Activated CD4-positive, alpha-beta memory T cell treated with anti-CD3 and anti-CD28 coated beads, Interleukin-2, amount 10 ng/mL, durations not matched to agents 7 days and 5 days (primary cell): Measurements from ENCODE around the gene ZBTB20. TPM values are rescaled to one million over a fixed set of nuclear protein-coding genes. Genes with fewer than 3 reads are reported as not detected.

Source experiments
- CTCF ChIA-PET: fragments of 350-600 bp; sonication (Branson Sonifier 250); formaldehyde crosslinking; loops from one replicate; lab custom pipeline; 2021; ENCODE audit warnings: antibody characterized with exemption, inconsistent platforms; lab: Charles Lee
- POLR2A ChIA-PET: fragments of 350-600 bp; sonication (Branson Sonifier 250); formaldehyde crosslinking; loops from one replicate; lab custom pipeline; 2021; ENCODE audit warnings: antibody characterized with exemption; lab: Charles Lee
- DNase-seq: peaks from one replicate; pipeline ENCODE4 v3.0.0-alpha.2; 2020
- H3K27ac Mint-ChIP-seq: one replicate; pipeline ENCODE4 v1.8.0; 2021; ENCODE audit warnings: mild to moderate bottlenecking, mixed read lengths
- H3K27me3 Mint-ChIP-seq: one replicate; pipeline ENCODE4 v1.8.0; 2021; ENCODE audit warnings: mixed read lengths
- H3K36me3 Mint-ChIP-seq: one replicate; pipeline ENCODE4 v1.8.0; 2021; ENCODE audit warnings: low read depth, mixed read lengths
- H3K4me1 Mint-ChIP-seq: one replicate; pipeline ENCODE4 v1.8.0; 2021; ENCODE audit warnings: mixed read lengths
- H3K4me3 Mint-ChIP-seq: one replicate; pipeline ENCODE4 v1.8.0; 2021; ENCODE audit warnings: mild to moderate bottlenecking, mixed read lengths
- H3K9me3 Mint-ChIP-seq: one replicate; pipeline ENCODE4 v1.8.0; 2021; ENCODE audit warnings: mixed read lengths
- total RNA-seq, 2 experiments: library from RNA; stranded (reverse); gene quantifications; one replicate each; pipeline ENCODE4 v1.2.3, GENCODE V29; 2021

Gene ZBTB20
- total RNA-seq, 2 experiments from 2014 or later: 6.3 to 8.6 TPM

DNA sequence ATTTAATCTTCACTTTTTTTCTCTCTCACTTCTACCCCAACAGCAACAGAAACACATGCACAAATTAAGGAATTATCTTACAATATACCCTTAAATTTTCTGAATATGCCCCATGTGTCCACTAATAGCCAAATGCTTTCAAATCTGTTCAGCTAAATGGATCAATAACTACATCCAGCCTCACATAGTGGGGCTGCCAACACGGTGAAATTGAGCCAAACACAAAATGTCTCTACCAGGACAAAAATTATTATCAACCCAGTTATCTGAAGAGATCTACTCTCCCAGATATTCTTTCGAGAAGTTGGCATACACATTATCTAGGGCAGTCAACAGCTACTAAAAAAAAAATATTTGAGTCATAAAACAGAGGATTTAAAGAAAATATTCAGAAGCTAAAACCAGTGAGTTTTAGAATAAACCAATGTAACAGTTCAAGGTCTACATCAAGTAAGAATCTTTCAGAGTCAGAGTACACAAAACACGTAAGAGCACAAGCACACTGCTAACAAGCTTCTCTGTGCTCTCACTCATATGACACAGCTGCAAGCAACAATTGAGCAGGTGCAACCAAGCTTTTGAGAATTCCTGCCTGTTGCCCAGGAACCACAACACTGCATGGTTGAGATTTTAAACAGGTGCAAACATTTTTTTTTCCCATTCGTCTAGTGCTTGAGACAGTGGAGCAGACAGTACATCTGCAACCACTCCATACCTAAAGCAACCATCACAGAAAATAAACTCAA is 247.7 kb downstream of the ZBTB20 start:
- H3K27me3 Mint-ChIP-seq: no peaks in the 10 kb centered on the region
- ChIA-PET POLR2A (interaction anchor here (0.7 kb wide), 1 partner anchor 467 kb away, joined by 3 read pairs; no protein-coding TSS in a partner anchor), CTCF (no interaction called here)

DNA sequence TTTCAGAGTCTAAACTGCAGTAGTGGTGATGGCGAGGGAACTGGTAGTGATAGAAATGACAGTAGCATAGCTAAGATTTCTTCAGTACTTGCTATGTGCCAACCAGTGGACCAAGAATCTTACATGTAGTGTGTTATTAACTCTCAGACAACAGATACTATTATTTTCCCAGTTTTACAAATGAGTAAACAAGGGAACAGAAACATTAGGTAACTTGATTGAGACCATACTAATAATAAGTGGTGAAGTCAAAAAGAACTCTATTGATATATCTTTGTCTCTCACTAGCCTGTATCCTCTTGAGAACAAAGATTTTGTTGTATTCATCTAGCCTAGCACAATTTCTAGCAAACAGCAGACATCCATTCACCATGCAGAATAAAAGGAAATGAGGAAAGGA is 250.1 kb downstream of the ZBTB20 start:
- CTCF ChIA-PET: no interaction called here
- DNase-seq: no peak
- Mint-ChIP-seq H3K36me3 (no peaks in the 10 kb centered on the region), H3K4me1 (peaks cover 3% of the 10 kb centered on the region), H3K9me3 (no peaks in the 10 kb centered on the region), H3K4me3 (no peak overlapping the region), H3K27ac (no peak overlapping the region), H3K27me3 (no peaks in the 10 kb centered on the region)
- POLR2A ChIA-PET: no interaction called here

More for the DNA sequence above, 247.7 kb downstream of the ZBTB20 start:
- no peaks in the 10 kb centered on the region for H3K9me3 Mint-ChIP-seq
- no peaks in the 10 kb centered on the region for H3K36me3 Mint-ChIP-seq
- H3K4me1 Mint-ChIP-seq: peaks cover 3% of the 10 kb centered on the region
- no peak overlapping the region for H3K4me3 Mint-ChIP-seq
- DNase-seq: no peak
- H3K27ac Mint-ChIP-seq: no peak overlapping the region

DNA sequence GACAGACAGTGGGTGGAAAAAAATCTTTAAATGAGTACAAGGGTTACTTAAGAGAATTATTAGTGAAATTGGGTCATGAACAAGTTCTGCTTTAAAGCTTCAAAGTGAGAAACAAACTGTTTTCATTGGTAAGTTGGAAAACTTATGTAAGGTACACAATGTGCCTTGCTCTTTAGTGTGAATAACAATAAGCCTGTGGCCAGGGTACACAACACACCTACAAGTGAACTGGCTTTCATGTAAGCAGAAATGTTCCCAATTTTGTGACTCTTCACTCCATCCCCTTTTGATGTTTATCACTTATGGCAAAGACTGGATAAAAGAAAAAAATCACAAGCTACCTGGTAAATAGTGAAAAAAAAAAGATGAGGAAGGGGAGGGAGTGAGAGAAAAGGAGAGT is 253.7 kb downstream of the ZBTB20 start:
- CTCF ChIA-PET: no interaction called here
- Mint-ChIP-seq H3K4me3 (no peak overlapping the region), H3K4me1 (no peaks in the 10 kb centered on the region), H3K9me3 (no peaks in the 10 kb centered on the region), H3K27me3 (no peaks in the 10 kb centered on the region), H3K36me3 (no peaks in the 10 kb centered on the region), H3K27ac (no peak overlapping the region)
- DNase-seq: no peak
- POLR2A ChIA-PET: no interaction called here

DNA sequence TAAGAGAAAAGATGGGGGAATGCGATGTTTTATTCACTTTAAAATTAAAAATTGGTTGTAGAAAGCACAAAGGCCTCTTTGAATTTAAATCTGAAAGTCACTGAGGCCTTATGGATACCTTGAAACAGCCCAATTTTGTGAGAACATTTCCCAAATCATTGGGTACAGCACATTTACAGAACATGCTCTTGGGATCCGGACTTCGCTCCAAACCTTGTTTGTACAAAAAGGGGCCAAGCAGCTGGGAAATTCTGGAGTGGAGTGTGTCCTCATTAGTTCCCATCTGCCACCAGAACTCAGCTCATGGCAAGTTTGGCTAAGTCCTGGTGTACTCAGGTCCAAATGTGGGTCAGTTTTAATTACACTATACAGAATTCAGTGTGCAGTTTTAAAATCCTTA is 254.2 kb downstream of the ZBTB20 start:
- Mint-ChIP-seq H3K4me1 (no peaks in the 10 kb centered on the region), H3K9me3 (no peaks in the 10 kb centered on the region), H3K27ac (no peak overlapping the region), H3K4me3 (no peak overlapping the region), H3K27me3 (no peaks in the 10 kb centered on the region), H3K36me3 (no peaks in the 10 kb centered on the region)
- ChIA-PET POLR2A (interaction anchor here (1.5 kb wide), 1 partner anchor 10 kb away, joined by 3 read pairs; no protein-coding TSS in a partner anchor), CTCF (no interaction called here)
- DNase-seq: no peak

DNA sequence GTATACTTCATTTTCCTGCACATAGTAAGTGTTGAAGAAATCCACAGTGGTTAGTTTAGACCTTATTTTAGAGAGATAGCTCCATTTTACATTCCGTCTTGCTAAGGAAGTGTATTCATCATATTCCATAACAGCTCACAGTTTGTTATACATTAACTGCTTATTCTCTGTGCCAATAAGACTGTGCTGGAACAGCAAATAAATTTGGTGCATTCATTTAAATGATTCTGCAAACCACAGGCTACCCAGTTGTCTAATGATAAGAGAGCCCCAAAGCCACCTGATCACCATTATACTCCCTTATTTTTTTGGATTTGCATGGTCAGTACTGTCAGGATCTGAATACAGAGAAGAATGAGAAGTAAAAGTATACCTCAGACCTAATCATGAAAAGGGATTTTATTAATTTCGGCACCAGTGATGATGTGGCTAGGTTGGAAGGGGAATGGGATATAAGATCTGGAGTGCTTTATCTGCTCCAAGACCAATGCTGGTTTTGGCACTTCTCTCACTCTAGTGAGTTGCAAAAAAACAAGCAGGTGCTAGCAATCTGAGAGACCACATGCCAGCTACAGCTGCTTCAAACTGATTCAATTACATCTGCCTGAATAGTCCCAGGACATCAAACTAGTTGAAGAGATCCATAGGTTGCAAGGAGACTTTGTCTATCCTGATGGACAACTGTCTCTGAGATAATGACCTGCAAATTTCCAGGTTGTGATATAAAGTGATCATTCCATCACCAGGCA is 254.8 kb downstream of the ZBTB20 start:
- no peaks in the 10 kb centered on the region for H3K4me1 Mint-ChIP-seq
- POLR2A ChIA-PET: interaction anchor here (1.5 kb wide), 1 partner anchor 11 kb away, joined by 3 read pairs; no protein-coding TSS in a partner anchor
- H3K36me3 Mint-ChIP-seq: no peaks in the 10 kb centered on the region
- no peaks in the 10 kb centered on the region for H3K27me3 Mint-ChIP-seq
- no peak overlapping the region for H3K27ac Mint-ChIP-seq
- no peaks in the 10 kb centered on the region for H3K9me3 Mint-ChIP-seq
- CTCF ChIA-PET: no interaction called here
- H3K4me3 Mint-ChIP-seq: no peak overlapping the region
- no peak for DNase-seq

DNA sequence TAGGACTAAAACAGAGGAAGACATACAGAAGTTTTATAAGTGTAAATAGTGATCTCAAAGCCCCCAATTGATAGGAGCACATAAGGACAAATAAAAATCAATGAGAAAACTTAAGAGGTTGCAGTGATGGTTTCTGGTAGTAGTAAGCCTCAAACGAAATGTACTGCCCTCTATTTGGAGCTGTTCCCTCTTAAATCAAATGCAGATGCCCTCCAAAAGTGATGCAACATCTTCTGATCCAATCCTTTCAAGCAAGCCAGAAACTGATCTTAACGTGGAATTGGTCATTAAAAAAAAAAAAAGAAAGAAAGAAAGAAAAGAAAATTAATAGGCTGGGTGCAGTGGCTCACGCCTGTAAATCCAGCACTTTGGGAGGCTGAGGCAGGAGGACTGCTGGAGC is 259.3 kb downstream of the ZBTB20 start:
- Mint-ChIP-seq H3K36me3 (no peaks in the 10 kb centered on the region), H3K4me3 (no peak overlapping the region), H3K9me3 (no peaks in the 10 kb centered on the region), H3K4me1 (peaks cover 5% of the 10 kb centered on the region), H3K27ac (no peak overlapping the region), H3K27me3 (no peaks in the 10 kb centered on the region)
- POLR2A ChIA-PET: no interaction called here
- no peak for DNase-seq
- CTCF ChIA-PET: no interaction called here

DNA sequence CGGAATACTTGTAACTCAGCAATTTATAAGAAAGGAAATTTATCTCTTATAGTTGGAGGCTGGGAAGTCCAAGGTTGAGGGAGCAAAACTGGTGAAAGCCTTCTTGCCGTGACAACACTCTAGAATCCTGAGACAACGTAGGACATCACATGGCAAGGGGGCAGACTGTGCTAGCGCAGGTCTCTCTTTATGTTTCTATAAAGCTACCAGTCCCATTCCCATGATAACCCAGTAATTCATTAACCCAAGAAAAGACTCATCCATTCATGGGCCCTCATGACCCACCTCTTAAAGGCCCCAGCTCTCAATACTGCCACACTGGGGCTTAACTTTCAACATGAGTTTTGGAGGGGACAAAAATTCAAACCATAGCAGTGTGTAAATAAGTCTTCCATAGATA is 260.2 kb downstream of the ZBTB20 start:
- no peaks in the 10 kb centered on the region for H3K9me3 Mint-ChIP-seq
- no peak for DNase-seq
- CTCF ChIA-PET: no interaction called here
- H3K36me3 Mint-ChIP-seq: no peaks in the 10 kb centered on the region
- H3K4me1 Mint-ChIP-seq: peaks cover 5% of the 10 kb centered on the region
- H3K27ac Mint-ChIP-seq: no peak overlapping the region
- H3K27me3 Mint-ChIP-seq: no peaks in the 10 kb centered on the region
- POLR2A ChIA-PET: no interaction called here
- no peak overlapping the region for H3K4me3 Mint-ChIP-seq

DNA sequence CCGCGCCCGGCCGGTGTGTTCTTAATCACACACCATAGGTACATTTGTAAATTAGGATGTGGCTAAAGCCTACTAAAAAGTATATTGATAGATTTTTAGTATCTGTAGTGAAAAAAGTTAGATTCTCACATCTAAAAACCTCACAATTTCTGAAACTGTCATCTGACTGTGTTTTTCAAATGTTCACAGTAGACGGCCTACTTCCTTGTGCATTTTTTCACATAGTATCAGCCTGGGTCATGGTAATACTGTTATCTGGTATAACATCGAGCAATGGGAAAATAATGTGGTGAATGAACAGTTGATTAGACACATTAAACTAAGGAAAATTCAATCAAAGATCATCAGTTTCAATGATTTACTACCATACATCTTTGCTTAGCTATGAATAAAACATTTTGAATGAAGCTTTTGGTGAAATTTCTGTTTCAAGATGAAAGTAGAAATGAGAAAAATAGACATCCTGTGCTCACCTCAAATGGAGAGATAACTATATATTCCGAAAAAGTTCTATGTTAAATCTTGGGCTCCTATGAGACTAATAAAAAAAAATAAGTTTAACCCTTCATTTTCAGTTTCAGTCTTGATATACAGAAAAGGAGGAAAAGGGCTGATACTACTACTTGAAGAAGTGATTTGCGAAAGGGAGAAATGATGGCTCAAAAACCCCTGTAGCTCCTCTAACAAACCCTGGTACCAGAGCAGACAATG is 262.7 kb downstream of the ZBTB20 start:
- POLR2A ChIA-PET: no interaction called here
- DNase-seq: no peak
- H3K4me3 Mint-ChIP-seq: no peak overlapping the region
- no peaks in the 10 kb centered on the region for H3K27me3 Mint-ChIP-seq
- no peaks in the 10 kb centered on the region for H3K36me3 Mint-ChIP-seq
- CTCF ChIA-PET: no interaction called here
- H3K9me3 Mint-ChIP-seq: no peaks in the 10 kb centered on the region
- no peak overlapping the region for H3K27ac Mint-ChIP-seq
- H3K4me1 Mint-ChIP-seq: peaks cover 12% of the 10 kb centered on the region

DNA sequence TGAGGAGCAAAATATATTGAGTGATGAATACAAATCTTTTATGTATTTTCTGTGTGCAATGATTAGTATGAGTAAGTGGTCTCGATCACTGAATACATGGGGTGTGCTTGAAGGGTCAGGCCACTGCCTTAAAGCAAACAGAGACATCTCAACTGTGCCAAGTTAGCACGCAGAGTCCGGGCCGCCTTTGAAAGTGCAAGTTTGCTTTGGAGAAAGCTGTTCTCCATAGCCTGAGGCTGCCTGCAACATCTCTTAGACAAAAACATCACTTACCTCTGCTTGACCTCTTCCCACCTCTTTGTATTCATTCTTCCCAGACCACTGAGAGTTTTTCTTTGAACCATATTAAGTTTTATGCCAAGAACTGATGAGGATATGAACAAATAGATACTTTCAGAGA is 267.0 kb downstream of the ZBTB20 start:
- CTCF ChIA-PET: no interaction called here
- POLR2A ChIA-PET: no interaction called here
- Mint-ChIP-seq H3K36me3 (no peaks in the 10 kb centered on the region), H3K27me3 (no peaks in the 10 kb centered on the region), H3K27ac (no peak overlapping the region), H3K9me3 (no peaks in the 10 kb centered on the region), H3K4me3 (no peak overlapping the region), H3K4me1 (peaks cover 21% of the 10 kb centered on the region)
- DNase-seq: no peak

DNA sequence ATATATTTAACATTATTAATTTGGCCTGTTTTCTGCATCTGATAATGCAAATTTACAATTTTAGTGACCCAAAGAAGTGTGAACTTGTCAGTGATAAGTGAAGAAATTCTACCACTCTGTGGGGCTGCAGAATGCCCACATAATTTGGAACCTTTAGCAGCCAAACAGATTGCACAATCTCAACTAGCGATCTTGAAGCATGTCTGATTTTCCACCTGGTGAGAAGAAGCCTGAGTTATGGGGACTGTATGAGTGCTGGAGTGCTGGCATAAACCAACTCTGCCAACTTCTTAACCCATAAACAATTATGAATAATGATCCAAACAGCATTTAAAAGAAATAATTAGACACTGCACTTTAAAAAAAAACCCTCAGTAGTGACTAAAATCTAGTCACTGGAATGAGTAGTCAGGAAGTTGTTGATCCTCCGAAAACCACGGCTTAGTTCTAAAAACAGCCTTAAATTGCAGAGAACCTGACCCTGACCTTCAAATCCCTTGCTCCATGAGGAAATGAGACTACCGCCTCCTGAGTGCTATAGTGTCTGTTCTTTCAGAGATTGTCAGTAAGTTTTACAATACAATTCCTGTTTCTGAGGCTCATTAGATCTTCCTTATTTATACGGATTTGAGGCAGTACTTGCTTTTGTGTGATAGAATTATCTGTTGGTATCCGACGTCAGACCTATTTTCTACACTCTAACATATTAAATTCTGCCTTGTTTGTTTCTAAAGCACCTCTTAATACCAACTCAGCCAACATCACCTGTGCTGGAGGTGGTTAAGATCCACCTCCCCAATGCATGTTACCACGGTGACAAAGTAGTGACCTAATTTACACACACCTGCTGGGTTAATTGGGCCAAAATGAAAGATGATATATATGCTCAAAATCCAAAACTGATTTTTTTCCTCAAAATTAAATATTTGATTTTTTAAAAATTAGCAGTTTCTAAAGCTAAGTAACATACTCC is 267.7 kb downstream of the ZBTB20 start:
- Mint-ChIP-seq H3K27me3 (no peaks in the 10 kb centered on the region), H3K4me1 (peaks cover 17% of the 10 kb centered on the region), H3K4me3 (no peak overlapping the region), H3K27ac (no peak overlapping the region), H3K36me3 (no peaks in the 10 kb centered on the region), H3K9me3 (no peaks in the 10 kb centered on the region)
- ChIA-PET POLR2A (no interaction called here), CTCF (no interaction called here)
- DNase-seq: no peak

DNA sequence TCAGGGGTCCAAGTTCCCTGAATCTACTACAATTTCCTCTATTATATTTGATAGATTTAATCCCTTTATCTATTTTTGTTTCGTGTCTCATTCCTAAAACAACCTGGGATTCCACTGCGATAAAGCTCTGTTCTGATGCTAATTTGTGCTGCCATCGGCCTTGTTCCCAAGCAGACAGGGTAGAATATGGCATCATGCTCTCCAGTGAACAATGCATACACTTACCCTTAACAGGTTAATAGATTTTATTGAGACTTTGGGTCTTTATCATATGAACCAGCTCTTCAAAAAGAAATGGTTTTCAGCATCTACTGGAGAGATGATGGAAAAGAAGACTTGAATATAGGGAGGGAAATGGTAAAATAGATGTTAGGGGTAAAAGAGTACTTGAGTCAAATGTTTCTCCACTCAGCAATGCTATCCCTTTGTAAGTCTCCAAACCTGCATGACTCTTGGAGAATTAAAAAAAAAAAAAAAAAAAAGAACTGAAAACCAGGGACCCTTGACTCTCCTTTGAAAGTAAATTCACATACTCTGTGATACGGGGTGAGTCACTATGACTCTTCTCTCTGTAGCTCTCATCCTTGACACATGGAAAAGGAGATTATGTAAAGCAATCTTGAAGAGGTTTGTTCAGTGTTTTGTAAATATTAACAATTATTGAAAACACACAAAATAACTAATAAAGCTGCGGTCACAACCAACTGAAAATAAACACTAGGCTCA is 268.8 kb downstream of the ZBTB20 start:
- H3K4me3 Mint-ChIP-seq: no peak overlapping the region
- H3K9me3 Mint-ChIP-seq: no peaks in the 10 kb centered on the region
- no peak overlapping the region for H3K27ac Mint-ChIP-seq
- peaks cover 16% of the 10 kb centered on the region for H3K4me1 Mint-ChIP-seq
- H3K36me3 Mint-ChIP-seq: no peaks in the 10 kb centered on the region
- CTCF ChIA-PET: no interaction called here
- no peaks in the 10 kb centered on the region for H3K27me3 Mint-ChIP-seq
- POLR2A ChIA-PET: no interaction called here
- DNase-seq: no peak
